GM21786 (cell line): Measurements from ENCODE around the gene OLFML2A.
A peak's percentile ranks its signal among the peaks of the same experiment; 100 is the strongest.

Experiments
- ATAC-seq: cut with Tn5 transposase; IDR thresholded peaks from one replicate; pipeline ENCODE4 v1.9.1; 2021; ENCODE audit not compliant: unreplicated experiment

OLFML2A gene

DNA sequence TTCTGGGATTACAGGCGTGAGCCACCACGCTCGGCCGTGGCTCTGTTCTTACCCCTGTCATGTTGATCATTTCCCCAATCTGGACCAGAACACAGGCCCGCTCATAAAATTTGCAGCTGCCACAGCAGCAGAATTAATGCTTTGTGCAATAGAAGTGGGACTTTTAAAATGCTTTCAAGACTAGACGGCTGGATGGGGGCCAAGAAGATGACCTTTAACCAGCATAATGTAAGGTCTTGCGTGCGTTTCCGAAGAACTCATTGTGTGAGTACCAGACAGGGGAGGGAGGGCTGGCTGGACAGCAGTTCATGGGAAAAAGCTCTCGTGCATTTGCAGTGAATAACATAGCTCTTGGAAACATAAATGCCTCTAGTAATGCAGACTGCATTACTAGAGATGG, 72.9 kb downstream of the OLFML2A start:
- no peak for ATAC-seq

GRCh38 chr9:124852121-124852828, 75.3 kb downstream of the OLFML2A start:
- no peak for ATAC-seq

- ATAC-seq, result peak; percentile 70
Measured at GRCh38 chr9:124852829-124853531, 76.0 kb downstream of the OLFML2A start, which contains the start of gene WDR38. TSS of gene WDR38 (plus strand) at chr9:124853460. CDS start at chr9:124853532, 72 bp downstream.

DNA sequence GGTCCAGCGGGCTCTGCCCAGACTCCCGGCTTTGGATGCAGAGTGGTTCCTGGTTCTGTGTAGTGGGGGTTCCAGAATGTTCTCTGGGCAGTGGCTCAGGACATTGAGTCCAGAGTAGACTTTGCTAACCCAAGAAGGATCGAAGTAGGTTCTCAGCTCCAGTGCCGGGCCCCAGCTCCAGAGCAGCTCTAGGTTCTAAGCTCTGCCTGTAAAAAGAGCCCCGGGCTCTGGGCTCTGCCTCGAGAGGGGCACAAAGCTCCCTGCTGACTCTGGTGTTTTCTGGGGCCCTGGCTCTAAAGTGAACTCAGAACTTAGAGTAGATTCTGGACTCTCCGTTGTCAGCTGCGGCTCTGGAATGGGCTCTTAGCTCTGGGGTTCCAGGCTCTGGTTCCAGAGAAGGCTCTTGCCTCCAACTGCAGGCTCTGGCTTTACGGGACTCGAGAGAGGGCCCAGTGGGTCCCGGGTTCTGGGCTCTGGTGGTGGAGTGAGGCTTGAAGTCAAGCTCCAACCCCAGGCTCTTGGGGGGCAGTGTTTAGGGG, 76.7 kb downstream of the OLFML2A start:
- no peak for ATAC-seq

- no peak for ATAC-seq
Measured at GRCh38 chr9:124854161-124854560, 77.2 kb downstream of the OLFML2A start.

DNA sequence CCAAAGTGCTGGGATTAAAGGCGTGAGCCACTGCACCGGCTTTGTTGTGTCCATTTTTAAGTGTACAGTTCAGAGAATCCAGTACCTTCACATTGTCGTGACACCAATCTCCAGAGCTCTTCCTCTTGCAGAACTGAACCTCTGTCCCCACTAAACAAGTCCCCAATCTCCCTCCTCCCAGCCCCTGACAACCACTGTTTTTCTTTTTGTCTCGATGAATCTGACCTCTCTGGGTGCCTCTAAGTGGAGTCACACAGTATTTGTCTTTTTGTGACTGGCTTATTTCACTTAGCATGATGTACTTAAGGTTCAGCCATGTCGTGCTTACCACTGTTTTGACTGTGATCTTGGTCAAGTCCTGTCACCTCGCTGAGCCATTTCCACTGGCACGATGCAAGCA, 77.9 kb downstream of the OLFML2A start:
- ATAC-seq, result no peak

GRCh38 chr9:124855566-124855943, 78.6 kb downstream of the OLFML2A start:
- no peak for ATAC-seq

- no peak for ATAC-seq
Measured at GRCh38 chr9:124855944-124856765, 79.2 kb downstream of the OLFML2A start.

GRCh38 chr9:124857533-124858162, 80.7 kb downstream of the OLFML2A start:
- ATAC-seq, result no peak

DNA sequence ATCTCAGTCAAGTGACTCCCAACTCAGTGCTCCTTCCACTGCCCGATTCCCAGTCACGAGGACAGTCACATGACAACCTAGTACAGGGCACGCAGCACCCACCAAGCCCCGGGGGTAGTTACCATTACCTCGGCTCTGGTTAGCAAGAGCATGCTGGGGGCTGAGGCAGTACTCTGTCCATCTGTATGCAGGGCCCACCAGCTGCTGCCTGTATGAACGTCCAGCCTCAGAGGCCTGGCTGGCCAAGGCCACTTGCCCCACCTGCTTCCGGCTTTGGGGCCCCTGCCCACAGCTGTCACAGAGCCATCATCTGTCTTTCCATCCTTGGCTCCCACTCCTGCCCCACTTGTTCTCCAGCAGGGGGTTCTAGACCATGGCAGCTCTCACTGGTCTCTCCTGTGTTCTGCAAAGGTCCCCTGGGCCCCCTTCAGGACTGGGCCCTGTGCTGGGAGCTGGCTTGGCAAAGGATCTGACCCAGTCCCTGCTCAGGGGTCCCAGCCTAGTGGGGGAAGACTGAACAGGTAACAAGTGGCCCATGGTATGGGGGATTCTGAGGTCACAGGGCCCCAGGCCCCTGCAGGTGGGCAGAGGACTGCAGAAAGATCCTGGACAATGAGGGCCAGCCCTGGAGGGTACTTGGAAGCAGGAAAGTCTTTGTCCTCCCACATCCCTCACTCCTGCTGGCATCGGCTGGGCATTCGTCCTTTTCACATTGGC, 81.6 kb downstream of the OLFML2A start:
- no peak for ATAC-seq

DNA sequence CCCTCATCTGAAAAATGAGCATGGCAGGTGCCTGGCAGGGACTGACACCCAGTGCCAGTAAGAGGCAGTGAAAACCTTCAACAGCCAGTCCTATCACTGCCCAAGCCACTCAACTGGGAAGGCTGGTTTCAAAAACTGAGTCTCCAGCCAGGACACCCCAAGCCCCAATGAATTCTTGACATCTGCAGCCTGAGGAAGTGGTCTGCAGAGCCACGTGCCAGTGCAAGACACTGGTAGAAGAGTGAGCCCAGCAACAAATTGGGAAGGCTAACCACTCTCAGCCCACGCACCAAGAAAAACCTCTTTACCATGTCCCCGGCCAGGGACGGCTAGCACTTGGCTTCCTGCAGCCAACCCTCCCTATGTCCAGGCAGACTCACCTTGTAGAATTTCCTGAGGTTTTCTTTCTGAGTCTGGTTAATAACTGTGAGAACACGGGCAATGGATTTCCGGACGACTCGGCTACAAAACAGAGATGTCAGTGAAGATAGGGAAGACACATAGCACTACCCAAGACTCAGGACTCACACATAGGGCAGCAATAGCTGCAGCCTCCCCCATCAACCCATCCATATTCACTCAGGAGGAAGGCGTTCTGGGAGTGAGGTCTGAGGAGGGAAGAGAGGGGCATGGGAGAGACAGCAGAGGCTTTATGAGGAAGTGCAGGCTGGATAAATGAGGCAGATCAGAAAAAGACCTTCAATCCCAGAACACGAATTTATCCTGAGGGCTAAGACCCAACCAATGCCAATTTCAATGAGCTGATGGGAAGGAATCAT, 83.1 kb downstream of the OLFML2A start:
- no peak for ATAC-seq

GRCh38 chr9:124860582-124861341, 83.8 kb downstream of the OLFML2A start:
- ATAC-seq, result no peak

DNA sequence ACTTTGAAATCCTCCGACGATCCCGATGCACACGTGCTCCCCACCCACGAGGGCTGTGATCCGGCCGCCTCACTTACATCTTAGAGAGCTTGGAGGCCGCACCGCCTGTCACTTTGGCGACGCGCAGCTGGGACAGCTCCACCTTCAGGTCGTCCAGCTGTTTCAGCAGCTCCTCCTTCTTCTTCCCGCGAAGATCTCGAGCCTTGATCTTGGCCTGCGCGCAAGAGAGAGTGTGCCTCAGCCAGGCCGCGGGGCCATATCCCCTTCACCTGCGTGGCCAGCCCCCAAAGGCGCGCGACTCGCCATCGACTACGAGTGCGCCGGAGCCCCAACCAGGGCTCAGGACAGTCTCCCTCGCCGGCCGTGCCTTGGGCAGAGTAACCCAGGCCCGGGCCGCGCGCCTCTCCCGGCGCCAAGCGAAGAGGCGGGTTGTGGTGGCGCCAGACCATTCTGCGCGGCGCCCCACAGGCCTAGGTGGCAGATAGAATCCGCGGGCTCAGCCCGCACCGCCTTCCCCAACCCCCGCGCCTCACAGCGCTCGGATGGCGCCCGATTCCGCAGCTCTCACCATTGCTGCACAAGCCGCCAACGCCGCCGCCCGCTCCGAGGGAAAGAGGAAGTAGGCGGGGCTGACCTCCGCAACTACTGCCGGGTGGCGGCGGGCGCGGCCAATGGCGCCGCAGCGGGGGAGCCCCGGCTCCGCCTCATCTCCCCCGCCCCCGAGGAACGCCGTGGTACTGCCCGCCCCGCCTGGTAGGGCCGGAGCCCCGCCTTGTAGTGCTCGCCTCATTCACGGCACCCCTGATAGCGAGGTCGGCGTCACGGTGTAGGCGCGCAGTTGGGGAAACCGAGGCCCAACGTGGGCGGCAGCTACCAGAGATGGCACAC, 84.7 kb downstream of the OLFML2A start, which contains the start of the genes ARPC5L and RPL35:
ARPC5L (plus strand) TSS at position 789 of the 888 bp plus-strand sequence. CDS start 7,161 bp downstream, outside the sequence.
RPL35 (minus strand) TSS at position 616 of the 888 bp plus-strand sequence; CDS start at position 571, 45 bp downstream.
- peak; percentile 90 for ATAC-seq

GRCh38 chr9:124863371-124863871, 86.5 kb downstream of the OLFML2A start:
- ATAC-seq, result no peak
